ENCODE results near the gene CAMKMT. TPM values are rescaled to one million over a fixed set of nuclear protein-coding genes. Genes with fewer than 3 reads are reported as not detected.

Gene CAMKMT
- total RNA-seq, 1 experiment from 2014 or later = 4.6 TPM

- no peak for DNase-seq (ENCODE audit: low read depth)
Observed at GRCh38 chr2:44548221-44549098, 186.7 kb downstream of the CAMKMT start.

- DNase-seq (ENCODE audit: low read depth) = peak; percentile 87
Observed at GRCh38 chr2:44549099-44549471, 187.3 kb downstream of the CAMKMT start.

- peak; percentile 62 for DNase-seq (ENCODE audit: low read depth)
Observed at GRCh38 chr2:44549856-44550255, 188.1 kb downstream of the CAMKMT start.

GRCh38 chr2:44550561-44550960 lies 188.8 kb downstream of the CAMKMT start:
- DNase-seq (ENCODE audit: low read depth) = peak; percentile 48

GRCh38 chr2:44551497-44551896 lies 189.8 kb downstream of the CAMKMT start:
- DNase-seq (ENCODE audit: low read depth) = no peak

GRCh38 chr2:44553456-44553855 lies 191.7 kb downstream of the CAMKMT start:
- peak; percentile 62 for DNase-seq (ENCODE audit: low read depth)

GRCh38 chr2:44555700-44556099 lies 194.0 kb downstream of the CAMKMT start:
- no peak for DNase-seq (ENCODE audit: low read depth)

- no peak for DNase-seq (ENCODE audit: low read depth)
Observed at GRCh38 chr2:44559108-44559507, 197.4 kb downstream of the CAMKMT start.

- DNase-seq (ENCODE audit: low read depth) = no peak
Observed at GRCh38 chr2:44560352-44560751, 198.6 kb downstream of the CAMKMT start.

- DNase-seq (ENCODE audit: low read depth) = no peak
Observed at GRCh38 chr2:44560941-44561340, 199.2 kb downstream of the CAMKMT start.

GRCh38 chr2:44562737-44563136 lies 201.0 kb downstream of the CAMKMT start:
- DNase-seq (ENCODE audit: low read depth) = no peak

GRCh38 chr2:44564752-44565151 lies 203.0 kb downstream of the CAMKMT start:
- DNase-seq (ENCODE audit: low read depth) = no peak

- no peak for DNase-seq (ENCODE audit: low read depth)
Observed at GRCh38 chr2:44566059-44566458, 204.3 kb downstream of the CAMKMT start.

GRCh38 chr2:44569491-44569890 lies 207.7 kb downstream of the CAMKMT start:
- no peak for DNase-seq (ENCODE audit: low read depth)

GRCh38 chr2:44570271-44570670 lies 208.5 kb downstream of the CAMKMT start:
- DNase-seq (ENCODE audit: low read depth) = no peak

GRCh38 chr2:44570777-44571176 lies 209.0 kb downstream of the CAMKMT start:
- no peak for DNase-seq (ENCODE audit: low read depth)

GRCh38 chr2:44572196-44572900 lies 210.6 kb downstream of the CAMKMT start:
- peak; percentile 82 for DNase-seq (ENCODE audit: low read depth)

GRCh38 chr2:44573996-44574395 lies 212.2 kb downstream of the CAMKMT start:
- DNase-seq (ENCODE audit: low read depth) = no peak

GRCh38 chr2:44578471-44579093 lies 216.8 kb downstream of the CAMKMT start:
- DNase-seq (ENCODE audit: low read depth) = peak; percentile 72

- DNase-seq (ENCODE audit: low read depth) = no peak
Observed at GRCh38 chr2:44579115-44579836, 217.5 kb downstream of the CAMKMT start.

GRCh38 chr2:44579837-44580230 lies 218.1 kb downstream of the CAMKMT start:
- no peak for DNase-seq (ENCODE audit: low read depth)

All from HT1080 (cell line).